Measurements from ENCODE around the gene DNAJC15. TPM values are rescaled to one million over a fixed set of nuclear protein-coding genes. Genes with fewer than 3 reads are reported as not detected.

DNAJC15 gene
- total and polyA plus RNA-seq, 2 of the 4 experiments (the other 2 are of a cell fraction), result 7.0 to 22.0 TPM

DNA sequence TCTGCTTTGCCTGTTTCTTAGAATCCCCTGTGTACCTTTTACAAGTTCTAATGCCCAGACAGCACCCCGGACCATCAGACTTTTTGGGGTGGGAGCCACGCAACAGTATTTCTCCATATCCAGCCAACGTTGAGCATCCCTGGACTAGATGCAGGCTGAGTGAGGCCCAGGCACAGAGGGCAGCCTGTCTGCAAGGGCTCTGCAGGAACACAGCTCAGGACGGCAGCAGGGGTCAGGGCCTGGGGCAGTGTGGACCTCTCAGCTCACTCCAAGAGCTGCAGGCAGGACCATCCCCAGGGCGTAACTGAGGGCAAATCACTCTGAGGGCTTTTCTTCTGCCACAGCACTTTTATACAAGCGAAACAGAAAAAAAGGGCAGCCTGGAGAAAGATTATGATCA lies 95.8 kb downstream of the DNAJC15 start:
- H4K5ac ChIP-seq (ENCODE audit: low read depth, low read length), result no peak overlapping the region
- dilution Hi-C loops (cut with HindIII; ENCODE audit: low sequenced_read_pairs, unreplicated experiment), result no loop called here

More for the DNA sequence above, 95.8 kb downstream of the DNAJC15 start:
- Histone ChIP-seq H3K56ac (ENCODE audit: extremely low read depth, insufficient read depth, low read length) (no peak overlapping the region), H3K23ac (ENCODE audit: low read depth, low read length) (no peak overlapping the region), H3K4me1 (ENCODE audit: control insufficient read depth, insufficient read depth, low read length) (peaks cover 2% of the 10 kb centered on the region; the same call in 1 of the 2 replicates), H2BK5ac (ENCODE audit: low read depth, low read length, poor library complexity, severe bottlenecking) (no peak overlapping the region), H4K8ac (ENCODE audit: low read depth in 2 of 2, low read length in 2 of 2) (no peak overlapping the region), H3K4me2 (ENCODE audit: low read depth, low read length) (no peak overlapping the region), H3K9ac (ENCODE audit: low read depth, low read length) (no peak overlapping the region), H3K9me1 (ENCODE audit: insufficient read depth, low read length) (no peaks in the 10 kb centered on the region), H3K4me3 (ENCODE audit: insufficient read depth, low read depth, low read length) (no peak overlapping the region), H4K91ac (ENCODE audit: insufficient read depth, low read depth, low read length) (no peak overlapping the region), H3K14ac (replicated peaks; ENCODE audit: low read depth, low read length) (no peak overlapping the region), H2AK9ac (replicated peaks; ENCODE audit: low read depth, low read length, poor library complexity) (no peak overlapping the region), H3K27ac (ENCODE audit: insufficient read depth, low read length) (no peak overlapping the region), H3K27me3 (ENCODE audit: control insufficient read depth, insufficient read depth, low read length) (no peaks in the 10 kb centered on the region), H3K9me3 (ENCODE audit: control insufficient read depth, insufficient read depth, low read length) (no peaks in the 10 kb centered on the region), H3K18ac (ENCODE audit: low read depth, low read length) (no peak overlapping the region), H2AFZ (replicated peaks; ENCODE audit: low read length, poor library complexity) (no peak overlapping the region), H4K20me1 (ENCODE audit: insufficient read depth, low read length) (no peaks in the 10 kb centered on the region), H3K79me1 (ENCODE audit: low read depth in 1 of 2, low read length in 2 of 2) (no peaks in the 10 kb centered on the region), H3K4ac (ENCODE audit: low read depth, low read length) (no peak overlapping the region), H2BK20ac (ENCODE audit: low read depth, low read length) (no peak overlapping the region), H2BK15ac (ENCODE audit: low read depth, low read length) (no peak overlapping the region), H2AK5ac (ENCODE audit: low read depth, low read length) (no peak overlapping the region), H3K36me3 (ENCODE audit: control insufficient read depth, insufficient read depth, low read length) (no peaks in the 10 kb centered on the region), H2BK120ac (ENCODE audit: low read depth, low read length) (no peak overlapping the region)
- no CpG with 5 or more reads among the region's 6 CpGs for WGBS, 2 experiments (ENCODE audit: extremely low coverage in 2 of 2, insufficient read length in 1 of 2)
- DNase-seq (no peak), ATAC-seq (ENCODE audit: low read depth) (no peak)
- ChIA-PET CTCF (no interaction called here), POLR2A (ENCODE audit: unreplicated experiment) (no interaction called here)
- intact Hi-C loops (cut with micrococcal nuclease) (no loop called here), in situ Hi-C loops (cut with MboI; ENCODE audit: low sequenced_read_pairs) (no loop called here)
- BruUV-seq (replicated peaks), result no TSS peak
- no peak for TF ChIP-seq CEBPB (IDR thresholded peaks at IDR 0.05; ENCODE audit: low read depth, low read length)
